IPS DF 6.9 (cell line): ENCODE results near the gene PGLYRP3.

Source experiments
- DNase-seq: peaks from one replicate; pipeline ENCODE4 v3.0.0-alpha.2; 2013; ENCODE audit warnings: low read depth, low spot score
- H3K27ac ChIP-seq: one replicate; pipeline ENCODE4 v1.5.1; 2013; ENCODE audit warnings: low read length, control low read depth
- H3K27me3 ChIP-seq: 2 replicates; pipeline ENCODE4 v1.6.1; 2013; ENCODE audit warnings: mild to moderate bottlenecking, low read length; ENCODE audit not compliant: control insufficient read depth, insufficient read depth
- H3K36me3 ChIP-seq: 2 replicates; pipeline ENCODE4 v1.6.1; 2013; ENCODE audit warnings: low read length; ENCODE audit not compliant: control insufficient read depth, insufficient read depth
- H3K4me1 ChIP-seq: 2 replicates; pipeline ENCODE4 v1.6.1; 2013; ENCODE audit warnings: low read length; ENCODE audit not compliant: control insufficient read depth, insufficient read depth
- H3K4me3 ChIP-seq: 2 replicates; pipeline ENCODE4 v1.5.1; 2013; ENCODE audit warnings: mild to moderate bottlenecking, low read length
- H3K9me3 ChIP-seq: 2 replicates; pipeline ENCODE4 v1.6.1; 2013; ENCODE audit warnings: low read length, inconsistent platforms; ENCODE audit not compliant: control insufficient read depth, insufficient read depth
- WGBS: extraction: QIAGEN DNeasy Blood & Tissue Kit; methylation state at CpG from one replicate; pipeline ENCODE4 v1.1.7; 2013; ENCODE audit warnings: mixed read lengths, missing lambda C conversion rate; ENCODE audit not compliant: insufficient read length, insufficient coverage; 5-methylcytosine and 5-hydroxymethylcytosine counted together

PGLYRP3 gene

DNA sequence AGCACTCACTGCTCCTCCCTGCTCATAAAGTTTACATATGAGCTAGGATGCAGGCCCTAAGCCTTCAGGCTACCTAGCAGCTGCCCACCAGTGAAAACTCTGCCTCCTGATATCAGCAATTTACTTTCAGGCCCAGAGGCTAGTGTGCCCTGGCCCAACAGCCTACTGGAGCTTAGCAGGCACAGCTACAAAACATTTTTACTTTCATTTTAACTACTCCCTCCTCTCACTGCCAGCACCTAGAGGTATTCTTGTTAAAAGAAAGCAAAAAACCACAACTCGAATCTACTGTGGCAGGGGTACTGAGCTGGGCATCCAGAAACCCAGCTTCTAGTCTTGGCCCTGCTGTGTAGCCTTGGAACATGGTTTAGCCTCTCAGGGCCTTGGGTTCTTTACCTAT lies 59.1 kb downstream of the PGLYRP3 start:
- WGBS: no CpG with 5 or more reads among the region's 1 CpG
- DNase-seq: no peak
- Histone ChIP-seq H3K27ac (no peak overlapping the region), H3K36me3 (no peaks in the 10 kb centered on the region), H3K4me1 (no peaks in the 10 kb centered on the region), H3K4me3 (no peak overlapping the region), H3K9me3 (no peaks in the 10 kb centered on the region), H3K27me3 (no peaks in the 10 kb centered on the region)

DNA sequence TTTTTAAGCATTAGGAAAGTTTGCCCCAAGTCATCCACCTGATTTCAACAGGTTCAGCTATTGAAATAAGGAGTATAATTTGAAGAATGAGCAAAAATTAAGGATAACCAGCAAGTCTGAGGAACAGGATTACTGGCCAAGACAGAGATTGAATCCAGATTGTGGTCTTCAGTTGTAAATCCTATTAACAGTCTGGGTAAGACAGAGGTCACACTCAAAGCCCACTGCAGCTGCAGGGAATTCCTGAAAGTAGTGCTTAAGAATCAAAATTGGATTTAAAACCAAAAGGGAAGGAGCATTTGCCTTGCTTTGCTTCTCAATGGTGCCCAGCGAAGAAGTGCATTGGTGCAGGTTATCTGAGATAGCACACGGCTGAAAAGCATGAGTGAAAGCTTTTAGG lies 59.7 kb downstream of the PGLYRP3 start:
- H3K9me3 ChIP-seq: no peaks in the 10 kb centered on the region
- H3K36me3 ChIP-seq: no peaks in the 10 kb centered on the region
- no peak overlapping the region for H3K27ac ChIP-seq
- H3K4me1 ChIP-seq: no peaks in the 10 kb centered on the region
- no peak for DNase-seq
- no peaks in the 10 kb centered on the region for H3K27me3 ChIP-seq
- WGBS: no CpG with 5 or more reads among the region's 2 CpGs
- H3K4me3 ChIP-seq: no peak overlapping the region

DNA sequence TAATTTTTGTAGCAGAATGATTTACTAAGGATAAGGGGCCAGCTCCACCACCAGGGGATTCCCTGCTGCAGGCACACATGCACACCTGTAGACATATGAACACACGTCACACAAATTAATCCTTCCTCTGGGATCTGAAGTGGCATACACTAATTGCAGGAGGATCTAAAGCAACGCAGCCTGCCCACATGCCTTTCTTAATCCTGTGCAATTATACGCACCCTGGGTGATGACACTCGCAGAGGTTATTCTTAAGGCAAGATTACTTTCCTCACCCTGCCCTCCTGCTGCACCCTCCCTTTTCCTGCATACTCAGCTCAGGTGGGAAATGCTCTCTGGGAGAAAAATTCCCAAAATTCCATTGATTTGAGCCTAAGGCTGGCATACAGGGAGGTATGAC lies 60.8 kb downstream of the PGLYRP3 start:
- DNase-seq: no peak

GRCh38 chr1:153251562-153251961 lies 61.2 kb downstream of the PGLYRP3 start:
- Histone ChIP-seq H3K27me3 (no peaks in the 10 kb centered on the region), H3K27ac (no peak overlapping the region), H3K4me3 (no peak overlapping the region)

More for the DNA sequence above, 60.8 kb downstream of the PGLYRP3 start:
- no peaks in the 10 kb centered on the region for H3K27me3 ChIP-seq
- no peak overlapping the region for H3K4me3 ChIP-seq
- no peaks in the 10 kb centered on the region for H3K4me1 ChIP-seq
- no peak overlapping the region for H3K27ac ChIP-seq
- no peaks in the 10 kb centered on the region for H3K36me3 ChIP-seq
- H3K9me3 ChIP-seq: no peaks in the 10 kb centered on the region
- WGBS: no CpG with 5 or more reads among the region's 4 CpGs

GRCh38 chr1:153251087-153251486 lies 61.7 kb downstream of the PGLYRP3 start:
- DNase-seq: no peak
- Histone ChIP-seq H3K27ac (no peak overlapping the region), H3K4me1 (no peaks in the 10 kb centered on the region), H3K27me3 (no peaks in the 10 kb centered on the region), H3K4me3 (no peak overlapping the region), H3K9me3 (no peaks in the 10 kb centered on the region), H3K36me3 (no peaks in the 10 kb centered on the region)
- no CpG with 5 or more reads among the region's 2 CpGs for WGBS

More at GRCh38 chr1:153251562-153251961, 61.2 kb downstream of the PGLYRP3 start:
- no peaks in the 10 kb centered on the region for H3K36me3 ChIP-seq
- H3K4me1 ChIP-seq: no peaks in the 10 kb centered on the region
- no peak for DNase-seq
- no peaks in the 10 kb centered on the region for H3K9me3 ChIP-seq
- no CpG with 5 or more reads among the region's 3 CpGs for WGBS

GRCh38 chr1:153250166-153250565 lies 62.6 kb downstream of the PGLYRP3 start:
- no peak for DNase-seq
- Histone ChIP-seq H3K36me3 (no peaks in the 10 kb centered on the region), H3K4me1 (no peaks in the 10 kb centered on the region), H3K9me3 (no peaks in the 10 kb centered on the region), H3K27me3 (no peaks in the 10 kb centered on the region), H3K4me3 (no peak overlapping the region), H3K27ac (no peak overlapping the region)
- no CpG with 5 or more reads among the region's 1 CpG for whole genome bisulfite sequencing

DNA sequence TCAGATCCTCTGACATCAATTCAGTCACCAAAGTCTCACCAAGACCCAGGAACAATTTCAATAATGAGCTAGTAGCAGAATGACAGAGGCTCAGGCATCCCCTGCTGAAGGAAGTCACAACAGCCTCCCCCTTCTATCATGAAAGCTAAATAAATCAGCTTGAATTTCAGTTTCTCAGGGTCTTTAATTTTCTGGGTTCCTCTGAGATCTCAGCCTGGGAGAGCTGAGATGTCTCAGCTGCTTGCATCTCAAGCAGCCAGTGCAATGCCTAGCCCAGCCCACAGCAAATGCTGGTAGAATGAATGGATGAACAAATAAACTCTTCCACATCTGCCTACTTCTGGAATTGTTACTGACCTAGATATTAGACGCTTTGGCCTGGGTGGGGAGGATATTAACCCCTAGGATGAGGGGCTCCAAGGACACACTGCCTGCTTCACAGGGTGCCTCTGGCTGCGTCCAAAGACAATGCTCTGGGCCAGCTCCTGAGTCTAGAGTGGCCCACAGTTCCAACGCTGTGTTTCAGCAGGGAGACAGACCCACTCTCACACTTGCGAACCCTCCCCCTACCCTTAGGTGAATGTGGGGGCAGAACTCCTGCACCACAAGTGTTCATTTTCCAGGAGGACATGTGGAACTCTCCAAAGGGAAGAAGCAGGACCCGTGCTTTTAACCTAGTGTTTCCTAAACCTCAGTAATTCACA lies 64.4 kb downstream of the PGLYRP3 start:
- H3K4me3 ChIP-seq: no peak overlapping the region
- WGBS: no CpG with 5 or more reads among the region's 5 CpGs

More for the DNA sequence above, 64.4 kb downstream of the PGLYRP3 start:
- no peak overlapping the region for H3K27ac ChIP-seq
- no peaks in the 10 kb centered on the region for H3K9me3 ChIP-seq
- H3K27me3 ChIP-seq: no peaks in the 10 kb centered on the region
- DNase-seq: no peak
- no peaks in the 10 kb centered on the region for H3K36me3 ChIP-seq
- H3K4me1 ChIP-seq: no peaks in the 10 kb centered on the region
